Left kidney (tissue), 2 donors: ENCODE measurements around the gene COL25A1. TPM values are rescaled to one million over a fixed set of nuclear protein-coding genes. Genes with fewer than 3 reads are reported as not detected.

ENCODE experiments used
- DNase-seq: peaks from one replicate; pipeline ENCODE4 v3.0.0-alpha.2; 2013
- polyA plus RNA-seq: library from polyadenylated mRNA; unstranded; fragments of 120-200 nt; gene quantifications from one replicate; pipeline ENCODE4 v1.2.1, GENCODE V29; 2013; ENCODE audit not compliant: insufficient read length

The COL25A1 gene
- polyA plus RNA-seq, 1 donor: 19.6 TPM

DNA sequence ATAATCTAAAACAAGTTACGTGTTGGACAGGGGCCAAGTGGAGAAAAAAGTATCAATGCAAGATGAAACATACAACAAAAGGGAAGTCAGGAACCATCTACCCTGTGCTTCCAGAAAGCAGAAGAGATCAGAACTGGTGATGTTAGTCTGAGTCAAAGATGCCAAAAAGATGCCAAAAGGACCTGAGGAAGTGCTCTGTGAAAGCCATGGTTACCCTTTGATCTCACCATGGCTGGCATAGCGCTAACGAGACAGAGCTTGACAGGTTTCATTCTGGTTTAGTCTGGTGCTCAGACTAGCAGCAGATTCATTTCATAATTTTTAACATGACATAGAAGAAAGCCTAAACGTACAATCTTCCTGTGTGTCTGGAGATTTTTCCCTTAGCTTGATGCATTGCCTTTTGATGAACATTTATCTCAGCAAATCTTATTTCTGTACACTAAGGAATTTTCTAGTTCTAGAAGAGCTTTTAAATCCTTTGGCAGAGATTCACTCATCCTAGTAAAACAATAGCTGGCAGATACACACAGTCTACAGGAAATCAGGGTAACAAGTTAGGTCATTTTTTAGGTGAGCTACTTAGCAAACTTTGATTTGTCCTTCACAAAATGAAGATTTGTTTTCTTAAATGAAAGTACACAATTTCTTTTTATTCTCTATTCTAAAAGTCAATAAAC lies 87.7 kb downstream of the COL25A1 start:
- no peak for DNase-seq

DNA sequence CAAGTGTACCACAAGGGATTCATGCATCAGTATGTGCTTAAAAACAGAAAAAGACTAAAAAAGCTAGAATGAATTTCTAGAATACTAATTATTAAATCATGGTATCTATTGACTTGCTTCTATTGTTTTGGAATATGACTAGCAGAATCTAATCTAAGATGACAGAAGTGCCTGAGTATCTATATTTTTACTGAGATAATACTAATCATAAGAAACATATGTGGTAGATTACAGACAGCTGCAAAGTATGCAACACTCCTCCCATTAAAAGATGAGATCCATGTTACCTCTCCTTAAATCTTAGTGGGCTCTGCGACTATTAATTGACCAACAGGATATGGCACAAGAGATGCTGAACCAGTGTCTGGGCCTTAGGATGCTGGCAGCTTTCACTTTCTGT lies 89.4 kb downstream of the COL25A1 start:
- no peak for DNase-seq

DNA sequence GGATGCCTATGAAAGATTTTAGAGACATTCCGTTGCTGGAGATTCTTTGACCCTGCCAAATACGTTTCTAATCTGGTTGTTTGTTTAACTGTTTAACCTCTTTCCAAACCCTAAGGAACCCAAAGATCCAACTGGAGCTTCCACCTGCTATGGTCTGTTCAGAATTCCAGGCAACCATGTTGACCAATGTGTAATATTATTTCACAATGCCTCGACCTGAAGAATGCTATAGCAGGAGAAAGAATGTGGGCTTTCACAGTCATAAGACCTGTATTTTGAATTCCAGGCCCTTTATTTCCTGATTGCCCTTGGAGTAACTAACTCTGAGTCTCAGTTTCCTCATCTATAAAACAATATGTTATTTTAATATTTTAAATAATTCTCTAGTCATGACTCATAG lies 90.8 kb downstream of the COL25A1 start:
- no peak for DNase-seq

DNA sequence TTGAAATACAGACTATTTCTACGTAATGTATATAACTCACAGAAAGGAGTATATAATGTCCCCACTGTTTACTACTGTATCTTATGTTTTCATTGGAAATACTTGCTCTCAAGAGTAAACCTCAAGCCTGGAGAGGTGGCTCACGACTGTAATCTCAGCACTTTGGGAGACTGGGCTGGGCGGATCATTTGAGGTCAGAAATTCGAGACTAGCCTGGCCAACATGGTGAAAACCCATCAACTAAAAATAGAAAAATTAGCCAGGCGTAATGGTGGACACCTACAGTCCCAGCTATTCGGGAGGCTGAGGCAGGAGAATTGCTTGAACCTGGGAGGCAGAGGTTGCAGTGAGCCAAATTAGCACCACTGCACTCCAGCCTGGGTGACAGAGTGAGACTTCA lies 92.8 kb downstream of the COL25A1 start:
- no peak for DNase-seq

DNA sequence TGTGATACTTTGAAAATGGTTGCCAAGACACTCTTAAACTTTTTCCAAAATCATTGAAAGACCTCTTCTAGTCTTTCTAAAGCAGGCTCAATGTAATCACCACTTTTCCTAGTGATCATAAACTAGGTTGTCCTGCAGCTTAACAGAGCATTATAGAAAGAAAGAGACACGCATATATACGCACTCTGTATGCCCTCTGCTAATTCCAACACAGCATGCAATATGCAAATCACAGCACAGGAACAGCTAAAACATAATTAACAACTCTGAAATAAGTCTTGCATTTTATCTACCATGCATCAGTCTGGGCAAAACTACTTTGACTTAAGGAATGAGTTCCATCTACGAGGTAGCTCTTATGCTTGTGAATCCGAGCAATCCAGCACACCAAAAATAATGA lies 94.6 kb downstream of the COL25A1 start:
- DNase-seq: no peak

DNA sequence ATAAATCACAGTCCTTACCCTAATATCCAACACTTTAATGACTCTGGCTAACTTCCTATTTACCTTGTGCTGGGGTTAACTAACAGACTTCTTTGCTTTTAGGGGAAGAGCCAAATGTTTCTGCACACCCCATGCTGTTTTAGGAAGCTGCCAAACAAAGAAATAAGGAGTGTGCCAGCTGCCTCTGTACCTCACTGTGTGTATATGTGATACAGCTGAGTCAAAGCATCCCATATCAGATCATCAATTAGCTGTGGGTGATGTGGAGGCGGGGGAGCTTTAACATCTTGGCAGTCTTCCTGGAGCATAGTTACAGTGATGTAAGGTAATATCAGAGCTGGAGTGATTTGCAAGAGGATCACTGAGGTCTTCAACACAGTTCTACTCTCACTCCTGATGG lies 95.4 kb downstream of the COL25A1 start:
- peak; percentile 70 for DNase-seq

DNA sequence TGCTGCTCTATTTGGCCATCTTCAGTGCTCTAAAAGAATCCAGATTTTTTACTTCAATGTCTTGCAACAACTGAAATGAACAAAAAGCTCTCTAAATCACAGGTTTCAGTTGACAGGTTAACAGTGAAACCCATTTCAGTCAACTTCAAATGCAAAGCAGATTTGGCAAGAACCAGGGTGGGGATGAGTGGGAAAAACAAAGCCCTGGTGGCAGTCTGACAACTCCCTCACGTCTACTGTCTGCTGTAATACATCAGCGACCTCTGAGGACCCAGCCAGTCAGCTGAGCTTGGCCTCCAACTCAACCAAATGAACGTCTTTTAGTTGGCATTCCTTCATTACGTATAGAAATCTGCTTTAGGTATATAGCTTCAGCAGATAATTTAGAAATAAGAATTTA lies 95.8 kb downstream of the COL25A1 start:
- peak; percentile 32 for DNase-seq

DNA sequence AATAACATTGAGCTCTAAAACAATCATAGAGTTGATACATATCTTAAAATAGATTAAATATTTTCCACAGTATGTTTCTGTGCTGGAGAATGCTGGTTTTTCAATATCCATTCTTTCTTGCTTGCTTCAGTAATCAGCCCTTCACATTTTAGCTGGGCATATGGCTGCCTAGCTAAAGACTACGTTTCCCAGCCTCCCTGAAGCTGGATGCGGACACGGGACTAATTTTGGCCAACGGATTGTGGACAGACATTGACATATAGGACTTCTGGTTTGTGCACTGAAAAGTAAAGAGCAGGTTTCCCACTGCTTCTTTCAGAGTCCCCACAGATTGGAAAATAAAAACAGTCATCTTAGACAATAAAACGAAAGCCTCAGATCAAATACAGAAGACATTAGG lies 97.3 kb downstream of the COL25A1 start:
- DNase-seq: no peak

DNA sequence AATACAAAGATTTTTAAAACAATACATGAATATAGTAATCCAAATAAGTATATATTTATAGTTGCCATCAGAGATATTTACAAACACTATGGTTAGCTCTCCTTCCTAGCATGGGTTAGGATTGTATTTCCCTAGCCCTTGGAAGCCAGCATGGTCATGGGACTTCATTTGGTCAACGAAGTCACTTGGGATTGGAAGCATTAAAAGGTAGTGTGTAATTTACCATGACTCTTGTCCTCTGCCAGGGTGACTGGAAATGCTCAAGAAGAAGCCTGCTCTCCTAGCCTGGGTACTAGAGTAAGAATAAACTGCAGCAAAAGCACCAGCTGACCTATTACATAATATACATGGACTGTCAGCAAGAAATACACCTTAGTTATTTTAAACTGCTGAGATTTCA lies 102.9 kb downstream of the COL25A1 start:
- DNase-seq: no peak

DNA sequence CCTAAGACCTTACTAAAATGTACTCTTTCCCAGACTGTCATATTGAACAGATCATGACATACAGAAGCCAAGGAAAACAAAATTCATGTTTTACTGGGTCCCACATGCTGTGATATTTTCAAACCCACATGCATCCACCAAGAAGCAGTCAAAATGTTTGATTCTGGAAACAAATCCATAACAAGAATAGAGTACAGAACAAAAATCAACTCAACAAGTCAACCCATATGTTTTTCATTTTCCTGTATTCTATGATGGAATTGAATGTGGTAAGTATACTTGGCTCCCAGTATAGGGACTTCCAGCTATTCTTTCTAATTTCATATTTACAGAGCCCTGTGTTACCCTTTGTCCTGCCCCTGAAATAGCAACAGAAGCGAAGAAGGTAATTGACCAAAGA lies 106.8 kb downstream of the COL25A1 start:
- DNase-seq: no peak

DNA sequence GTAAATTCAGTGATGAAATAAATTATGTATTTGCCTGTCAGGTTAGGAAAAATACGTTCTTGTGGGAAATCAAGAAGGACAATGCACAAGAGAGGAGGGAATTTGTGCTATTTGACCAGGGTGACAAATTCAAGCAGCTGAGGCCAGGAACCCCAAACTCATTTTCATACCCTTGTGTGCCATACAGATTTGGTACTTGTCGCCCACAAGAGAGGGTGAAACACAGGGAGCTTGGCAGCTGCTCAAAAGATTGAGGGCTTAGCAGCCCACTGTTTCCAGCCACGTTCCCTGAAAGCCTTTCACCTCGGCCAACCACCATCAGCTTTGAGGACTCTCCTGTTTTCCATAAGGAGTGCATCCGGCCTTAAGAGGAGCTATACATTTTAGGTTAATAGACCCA lies 111.2 kb downstream of the COL25A1 start:
- DNase-seq: no peak

DNA sequence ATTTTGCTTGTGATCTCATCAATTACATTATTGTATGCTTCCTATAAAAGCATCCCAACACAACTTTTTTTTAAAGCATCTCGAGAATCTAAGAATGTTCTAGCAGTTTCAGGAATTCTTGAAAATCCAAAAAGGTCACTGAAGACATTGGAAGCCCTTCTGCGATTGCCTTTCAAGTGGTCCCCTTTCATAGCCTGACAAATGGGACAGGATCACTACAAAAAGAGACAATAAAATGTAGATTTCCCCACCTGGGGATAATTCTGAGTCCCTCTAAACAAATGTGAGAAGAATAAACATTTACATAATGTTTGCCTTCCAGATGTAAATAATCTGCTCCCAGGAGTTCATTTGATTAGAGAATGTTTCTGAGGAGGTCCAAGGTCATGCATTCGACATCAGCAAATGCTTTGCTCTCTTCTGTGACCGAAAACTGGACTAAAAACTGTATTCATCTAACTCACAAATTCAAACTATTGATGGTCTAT lies 116.0 kb downstream of the COL25A1 start:
- DNase-seq: no peak

DNA sequence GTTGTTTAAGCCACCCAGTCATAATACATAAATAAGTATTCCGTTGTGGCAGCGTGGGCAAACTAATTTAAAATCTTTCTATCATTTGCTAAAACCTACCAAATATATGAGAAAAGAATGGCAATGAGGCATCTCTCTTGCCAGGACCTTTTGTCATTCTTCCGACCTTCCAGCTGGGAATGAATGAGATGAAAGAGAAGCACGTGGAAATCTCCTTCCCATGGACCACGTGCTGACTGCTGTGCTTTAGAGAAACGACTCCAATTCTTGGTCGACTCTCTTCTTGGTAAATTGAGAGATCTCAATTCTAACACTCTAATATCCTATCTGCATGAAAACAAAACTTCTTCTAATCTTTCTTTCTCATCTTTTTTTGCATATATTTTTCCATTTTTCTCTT lies 116.5 kb downstream of the COL25A1 start:
- DNase-seq: no peak

DNA sequence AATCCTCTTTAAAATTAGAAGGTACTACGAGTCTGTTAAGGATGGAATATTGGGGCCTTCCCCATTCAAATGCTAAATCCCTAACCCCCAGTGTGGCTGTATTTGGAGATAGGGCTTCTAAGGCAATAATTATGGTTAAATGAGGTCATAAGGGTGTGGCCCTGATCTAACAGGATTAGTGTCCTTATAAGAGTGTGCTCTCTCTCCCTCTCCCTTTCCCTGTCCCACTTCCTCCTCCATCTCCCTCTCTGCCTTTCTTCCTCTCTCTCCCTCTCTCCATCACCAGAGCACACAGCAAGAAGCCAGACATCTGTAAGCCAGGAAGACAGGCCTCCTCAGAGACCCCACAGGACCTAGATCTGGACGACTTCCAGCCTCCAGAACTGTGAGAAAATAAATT lies 116.9 kb downstream of the COL25A1 start:
- DNase-seq: no peak

DNA sequence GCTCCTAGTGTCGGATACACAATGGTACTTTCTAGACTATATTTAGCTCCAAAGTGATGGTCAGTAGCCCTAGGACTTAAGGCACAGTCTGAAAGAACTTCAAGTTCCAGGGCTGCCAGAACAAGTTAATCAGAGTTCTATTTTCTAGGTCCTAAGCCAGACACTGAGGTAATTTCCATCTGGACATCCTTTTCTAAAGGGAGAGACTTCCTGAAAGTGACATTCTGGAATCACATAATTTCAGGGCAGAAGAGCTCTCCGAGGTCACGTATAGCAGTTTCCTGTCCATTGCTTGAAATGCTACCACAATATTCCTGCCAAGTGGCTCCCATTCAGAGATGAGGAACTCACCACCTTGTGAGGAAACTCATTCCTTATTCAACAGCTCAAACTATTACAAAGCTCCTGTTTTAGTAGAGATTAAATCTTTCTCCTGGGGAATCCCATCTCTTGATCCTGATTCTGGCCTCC lies 117.9 kb downstream of the COL25A1 start:
- no peak for DNase-seq

DNA sequence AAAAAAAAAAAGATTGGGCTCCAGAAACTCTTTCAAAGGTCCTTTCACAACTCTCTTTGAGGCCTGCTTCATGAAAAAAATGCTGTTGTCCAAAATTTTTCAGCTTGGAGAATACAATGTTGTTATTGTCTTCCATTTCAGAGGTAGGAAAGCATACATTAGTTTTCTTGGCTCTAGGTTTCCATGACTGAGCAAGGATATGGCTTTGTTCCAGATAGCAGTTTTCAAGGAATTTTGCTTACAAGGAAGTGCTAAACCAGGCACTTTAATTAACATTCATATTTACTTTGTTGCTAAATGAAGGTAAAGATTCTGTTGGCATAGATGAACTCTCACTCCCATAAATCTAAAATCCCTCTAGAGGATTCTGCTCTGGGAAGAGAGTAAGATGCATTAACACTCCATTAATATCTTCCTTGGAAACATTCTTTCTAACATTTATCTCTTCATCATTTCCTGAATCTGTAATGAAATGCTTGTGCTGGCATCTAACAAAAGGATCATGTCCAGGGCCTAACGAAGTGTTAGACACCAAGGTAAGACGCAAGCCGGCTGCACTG lies 118.4 kb downstream of the COL25A1 start:
- no peak for DNase-seq

DNA sequence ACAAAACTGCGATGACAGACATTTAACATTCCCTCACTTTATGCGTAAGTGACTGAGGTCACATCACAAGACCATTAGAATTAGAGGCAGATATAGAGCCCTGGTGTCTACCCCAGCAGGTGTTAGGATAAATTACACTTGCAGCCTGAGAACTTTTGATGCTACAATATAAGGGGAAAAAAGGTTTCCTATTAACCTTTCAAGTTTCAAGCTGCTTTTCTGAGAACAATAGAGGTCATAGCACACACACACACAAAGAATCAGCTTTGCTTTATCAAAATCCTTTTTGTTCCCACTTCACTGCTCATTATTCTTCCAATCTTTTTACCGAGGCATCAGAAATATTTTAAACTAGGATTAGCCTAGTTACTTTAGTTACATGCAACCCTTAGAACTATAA lies 119.8 kb downstream of the COL25A1 start:
- DNase-seq: no peak

DNA sequence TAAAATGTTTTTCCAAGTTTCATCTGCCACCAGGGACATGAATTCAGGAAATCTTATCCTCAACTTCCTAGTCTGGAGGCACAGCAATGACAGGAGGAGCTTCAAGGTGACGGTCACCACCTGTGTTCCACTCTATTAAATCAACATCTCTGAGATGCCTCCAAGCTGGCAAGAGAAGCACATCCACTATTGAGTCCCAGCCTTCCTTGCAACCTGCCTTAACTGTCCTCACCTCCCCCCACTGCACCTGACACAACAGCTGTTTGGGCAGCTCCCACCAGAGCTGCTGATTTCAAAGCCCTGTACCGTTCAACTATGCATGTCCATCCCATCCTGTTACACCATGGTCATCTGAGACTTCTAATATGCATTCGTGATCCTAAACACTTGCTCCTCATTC lies 123.4 kb downstream of the COL25A1 start:
- peak; percentile 53 for DNase-seq

DNA sequence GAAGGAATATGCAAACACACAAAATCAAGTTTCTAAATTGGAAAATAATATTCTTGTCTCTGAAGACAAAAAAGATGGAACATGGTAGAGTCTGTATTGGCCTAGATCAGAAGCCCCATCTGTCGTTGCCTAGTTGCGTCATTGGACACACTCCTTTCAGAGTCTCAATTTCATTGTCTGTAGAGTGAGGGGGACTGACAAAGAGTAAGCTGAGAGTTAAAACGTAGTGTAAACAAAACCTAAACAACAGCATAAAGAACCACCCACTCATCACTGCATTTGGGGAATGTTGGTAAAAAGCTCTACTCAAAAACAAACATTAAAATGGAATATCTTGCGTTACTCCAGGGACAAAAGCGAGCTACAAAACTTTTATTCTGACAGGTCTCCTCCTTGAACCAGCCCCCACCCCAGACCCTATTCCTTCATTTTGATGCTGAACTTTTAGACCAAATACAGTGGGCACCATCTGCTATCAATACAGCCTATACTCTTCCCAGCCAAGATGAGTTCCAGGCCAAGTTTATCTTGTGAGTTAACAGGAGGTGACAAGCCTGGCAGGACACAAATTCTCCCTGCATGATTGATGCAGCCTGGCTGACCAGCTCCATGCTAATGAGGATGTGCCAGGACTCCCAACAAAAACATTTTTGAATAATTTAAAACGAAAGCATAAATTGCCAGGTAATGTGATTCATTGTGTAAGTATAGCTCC lies 125.2 kb downstream of the COL25A1 start:
- no peak for DNase-seq

DNA sequence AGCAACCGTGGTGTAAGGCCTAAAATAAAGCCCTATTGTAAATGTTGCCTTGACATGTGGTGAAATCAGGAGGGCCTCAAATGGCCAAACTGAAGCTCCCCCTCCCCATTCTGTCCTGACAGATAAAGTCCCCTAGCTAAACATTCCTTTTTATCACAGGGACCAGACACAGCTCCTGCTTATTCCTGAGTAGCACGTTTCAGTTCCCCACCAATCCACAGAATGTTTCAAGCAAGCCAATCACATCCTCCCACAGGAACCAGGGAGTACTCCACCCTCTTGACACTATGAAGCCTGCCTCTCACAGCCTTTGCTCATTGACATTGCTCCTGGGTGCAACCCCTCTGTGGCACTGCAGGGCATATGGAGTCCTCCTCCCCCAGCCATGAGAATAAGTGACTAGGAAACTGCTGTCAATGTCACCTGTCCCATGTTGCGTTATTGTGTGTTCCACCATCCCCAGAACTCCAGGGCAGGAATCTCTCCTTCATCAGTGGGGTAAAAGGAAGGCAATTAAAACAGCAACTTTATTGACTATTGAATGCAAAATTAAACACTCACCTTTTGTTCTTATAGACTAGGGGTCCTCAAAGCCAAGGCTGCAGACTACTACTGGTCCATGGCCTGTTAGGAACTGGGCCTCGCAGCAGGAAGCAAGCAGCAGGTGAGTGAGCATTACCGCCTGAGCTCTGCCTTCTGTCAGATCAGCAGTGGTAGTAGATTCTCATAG lies 128.1 kb downstream of the COL25A1 start:
- no peak for DNase-seq

DNA sequence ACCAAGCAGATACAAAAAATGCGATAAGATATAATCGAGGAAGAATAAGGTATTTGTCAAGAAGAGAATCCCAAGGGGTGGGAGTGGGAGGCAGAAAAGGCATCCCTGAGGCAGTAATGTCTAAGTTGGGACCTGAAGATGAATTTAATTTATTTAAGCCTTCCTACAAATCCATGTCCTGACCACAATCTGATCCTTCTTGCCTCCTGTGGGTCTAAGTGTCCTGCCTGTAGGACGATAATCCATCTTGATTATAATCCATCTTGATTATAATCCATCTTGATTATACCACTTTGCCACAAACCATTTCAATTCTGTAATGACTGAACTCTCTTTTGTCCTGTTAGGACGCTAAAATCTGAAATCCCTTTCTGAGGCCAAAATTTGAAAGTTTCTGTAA lies 130.2 kb downstream of the COL25A1 start:
- no peak for DNase-seq

DNA sequence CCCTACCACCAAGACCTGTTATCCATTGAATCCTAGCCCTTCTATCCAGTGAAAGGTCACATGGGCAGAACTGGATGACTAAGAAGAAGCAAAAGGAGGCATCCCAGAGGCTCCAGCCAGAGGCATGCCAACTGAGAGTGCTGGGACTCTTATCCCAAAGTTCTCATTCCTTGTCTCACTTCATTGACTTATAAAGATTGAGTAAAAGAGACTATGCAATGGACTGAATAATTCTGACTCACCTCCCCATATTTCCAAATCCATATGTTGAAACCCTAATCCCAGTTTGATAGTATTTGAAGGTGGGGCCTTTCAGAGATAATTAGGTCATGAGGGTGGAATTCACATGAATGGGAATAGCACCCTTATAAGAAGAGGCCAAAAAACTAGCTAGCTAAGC lies 131.4 kb downstream of the COL25A1 start:
- no peak for DNase-seq

DNA sequence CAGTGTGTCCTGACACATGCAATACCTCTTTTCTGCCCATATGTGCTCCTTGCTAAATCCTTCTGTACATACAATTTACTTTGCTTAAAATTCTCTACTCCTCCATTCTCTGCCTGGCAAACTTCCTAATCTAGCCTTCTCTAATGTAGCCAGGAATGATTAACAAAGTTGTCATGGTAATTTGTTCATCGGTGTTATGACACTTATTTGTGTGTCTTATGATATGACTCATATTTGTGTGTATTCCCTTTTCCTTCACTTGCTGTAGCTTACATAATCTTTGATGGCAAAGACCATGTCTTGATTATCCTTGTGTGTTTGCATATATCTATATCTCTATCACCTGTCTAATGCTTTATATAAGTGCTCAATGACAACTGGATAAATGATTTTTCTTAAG lies 133.3 kb downstream of the COL25A1 start:
- DNase-seq: no peak
